Thyroid gland (tissue), 4 donors: ENCODE results near the gene KCNA4. TPM values are rescaled to one million over a fixed set of nuclear protein-coding genes. Genes with fewer than 3 reads are reported as not detected.

Source experiments
- DNase-seq, 2 donors: peaks; one replicate each; pipeline ENCODE4 v3.0.0-alpha.2; 2019
- H3K27ac ChIP-seq, 3 donors: fragments of 200-600 bp; sonication (generic); 1 replicate in 2 of 3; 2 replicates in 1 of 3; pipeline ENCODE4 v1.5.1; 2016 to 2019; ENCODE audit warnings: mild to moderate bottlenecking in 1 of 3, moderate library complexity in 1 of 3
- H3K27me3 ChIP-seq: fragments of 200-600 bp; sonication (generic); one replicate; pipeline ENCODE4 v1.5.1; 2019
- H3K36me3 ChIP-seq, 2 donors: fragments of 200-600 bp; sonication (generic); one replicate each; pipeline ENCODE4 v1.5.1; 2016 to 2019
- H3K4me1 ChIP-seq, 2 donors: fragments of 200-600 bp; sonication (generic); one replicate each; pipeline ENCODE4 v1.5.1; 2017 to 2019
- H3K4me3 ChIP-seq, 3 donors: fragments of 200-600 bp; sonication (generic); replicated peaks in 1 of 3; 1 replicate in 2 of 3; 2 replicates in 1 of 3; pipeline ENCODE4 v1.5.1; 2016; ENCODE audit warnings: mild to moderate bottlenecking in 1 of 3
- H3K9me3 ChIP-seq: fragments of 200-600 bp; sonication (generic); one replicate; pipeline ENCODE4 v1.5.1; 2017
- CTCF ChIP-seq, 6 experiments: fragments of 200-600 bp in 3 of 6; fragments of 450-650 bp in 3 of 6; sonication (generic) in 3 of 6; IDR thresholded peaks; one replicate each; pipeline ENCODE4 v1.5.1; 2016 to 2019; ENCODE audit warnings: antibody characterized with exemption in 6 of 6, mild to moderate bottlenecking in 2 of 6, inconsistent platforms in 1 of 6, moderate library complexity in 1 of 6
- POLR2A ChIP-seq, 2 donors: fragments of 450-650 bp; IDR thresholded peaks; one replicate each; pipeline ENCODE4 v1.6.1; 2017; ENCODE audit warnings: antibody characterized with exemption in 2 of 2, mild to moderate bottlenecking in 2 of 2, moderate library complexity in 1 of 2
- WGBS, 2 donors: methylation state at CpG; one replicate each; pipeline ENCODE4 v1.1.5; 2017; 5-methylcytosine and 5-hydroxymethylcytosine counted together
- intact Hi-C: fragments of 100-400 bp; cut with DNase I; formaldehyde crosslinking; loops from one replicate; pipeline ENCODE4 v1.15.1; 2023
- total RNA-seq, 4 donors: library from RNA; depleted of rRNA; stranded (reverse); fragments of >200 nt; gene quantifications; one replicate each; pipeline ENCODE4 v1.2.3, GENCODE V29; 2016

Gene KCNA4
- total RNA-seq, 4 donors from 2014 or later: 0.20 TPM; not detected in 3

GRCh38 chr11:30023074-30023473 is 6.2 kb upstream of the KCNA4 start:
- TF ChIP-seq POLR2A (IDR thresholded peaks at IDR 0.05) (no peak), CTCF (IDR thresholded peaks at IDR 0.05) (no peak)
- no peaks in the 10 kb centered on the region for H3K36me3 ChIP-seq
- no peak overlapping the region for H3K4me3 ChIP-seq
- no peaks in the 10 kb centered on the region for H3K4me1 ChIP-seq
- H3K27me3 ChIP-seq: no peaks in the 10 kb centered on the region
- WGBS, 2 donors: 14 to 28% methylated on average over 2 of the region's 2 CpGs
- no peaks in the 10 kb centered on the region for H3K9me3 ChIP-seq
- intact Hi-C loops: no loop called here
- H3K27ac ChIP-seq: no peak overlapping the region
- DNase-seq: no peak

DNA sequence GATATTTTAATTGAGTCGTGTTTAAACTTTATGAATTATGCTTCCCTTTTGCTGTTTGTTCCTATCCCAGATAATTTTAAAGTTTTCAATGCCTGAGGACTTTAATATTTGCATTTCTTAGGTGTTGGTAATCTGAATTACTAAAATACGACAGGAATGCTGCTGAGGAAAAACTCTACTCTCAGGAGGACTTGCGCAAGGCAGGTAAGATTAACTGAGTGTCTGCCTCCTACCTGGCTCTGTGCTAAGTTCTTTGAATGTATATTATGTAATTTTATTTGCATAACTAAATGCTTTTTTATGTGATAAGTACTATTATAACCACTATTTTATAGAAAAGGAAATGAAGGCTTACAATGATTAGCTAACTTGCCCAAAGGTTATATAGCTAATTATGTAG is 2.7 kb upstream of the KCNA4 start:
- TF ChIP-seq CTCF (IDR thresholded peaks at IDR 0.05) (no peak), POLR2A (IDR thresholded peaks at IDR 0.05) (no peak)
- intact Hi-C loops: no loop called here
- Histone ChIP-seq H3K36me3 (no peaks in the 10 kb centered on the region), H3K4me1 (peaks cover 0 to 10% of the 10 kb centered on the region in 2 donors), H3K4me3 (no peak overlapping the region), H3K27me3 (peaks cover 4% of the 10 kb centered on the region), H3K9me3 (no peaks in the 10 kb centered on the region), H3K27ac (no peak overlapping the region)
- DNase-seq: no peak
- WGBS, 2 donors: 55 to 58% methylated on average over 3 of the region's 3 CpGs

- Histone ChIP-seq H3K27ac (no peak overlapping the region), H3K4me1 (peaks cover 0 to 10% of the 10 kb centered on the region in 2 donors), H3K27me3 (peaks cover 4% of the 10 kb centered on the region), H3K4me3 (no peak overlapping the region), H3K9me3 (no peaks in the 10 kb centered on the region), H3K36me3 (no peaks in the 10 kb centered on the region)
- intact Hi-C loops: no loop called here
- TF ChIP-seq POLR2A (IDR thresholded peaks at IDR 0.05) (no peak), CTCF (IDR thresholded peaks at IDR 0.05) (no peak)
- WGBS, 2 donors: 16 to 23% methylated on average over 21 of the region's 21 CpGs
- DNase-seq: no peak
These were observed 1.7 kb upstream of the KCNA4 start for GRCh38 chr11:30018495-30018894.

DNA sequence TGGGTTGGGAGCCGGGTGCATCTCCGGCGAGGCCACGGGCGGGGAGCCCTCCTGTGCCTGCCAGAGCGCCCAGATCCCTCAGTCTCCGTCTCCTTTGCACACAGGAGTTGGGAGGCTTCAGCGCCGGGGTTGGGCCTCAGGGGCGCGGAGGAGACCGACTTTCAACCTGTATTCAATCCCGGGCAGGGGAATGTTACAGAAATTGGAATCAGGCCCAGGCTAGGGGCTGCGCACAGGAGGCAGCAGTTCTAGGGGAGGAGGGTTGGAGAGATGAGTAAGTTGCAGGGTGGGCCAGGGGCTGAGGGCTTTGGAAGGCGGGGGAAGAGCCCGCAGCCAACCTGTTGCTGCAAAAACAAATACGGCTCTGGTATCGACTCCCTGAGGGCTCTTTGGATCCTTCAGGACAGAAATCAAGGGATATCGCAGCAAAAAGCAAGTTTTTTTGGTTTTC is 640 bp upstream of the KCNA4 start:
- WGBS, 2 donors: 6 to 18% methylated on average over 19 of the region's 19 CpGs
- H3K4me3 ChIP-seq: no peak overlapping the region
- no peaks in the 10 kb centered on the region for H3K36me3 ChIP-seq

More for the DNA sequence above, 640 bp upstream of the KCNA4 start:
- H3K4me1 ChIP-seq: peaks cover 0 to 10% of the 10 kb centered on the region in 2 donors
- H3K27me3 ChIP-seq: peaks cover 4% of the 10 kb centered on the region
- no peak overlapping the region for H3K27ac ChIP-seq
- intact Hi-C loops: no loop called here
- H3K9me3 ChIP-seq: no peaks in the 10 kb centered on the region
- TF ChIP-seq POLR2A (IDR thresholded peaks at IDR 0.05): no peak
- TF ChIP-seq CTCF (IDR thresholded peaks at IDR 0.05): no peak
- no peak for DNase-seq
